ENCODE results near the gene BHMT. TPM values are rescaled to one million over a fixed set of nuclear protein-coding genes. Genes with fewer than 3 reads are reported as not detected.

Gene BHMT
- not detected in 2 replicates for total RNA-seq

- DNase-seq (ENCODE audit: low spot score): no peak
- intact Hi-C loops (cut with micrococcal nuclease): no loop called here
- Mint-ChIP-seq H3K36me3 (ENCODE audit: low read depth) (no peaks in the 10 kb centered on the region), H3K27me3 (ENCODE audit: low read depth) (peaks cover 72% of the 10 kb centered on the region), H3K9me3 (no peaks in the 10 kb centered on the region), H3K4me1 (ENCODE audit: low read depth) (peaks cover 3% of the 10 kb centered on the region), H3K4me3 (ENCODE audit: low read depth) (no peak within 1 kb of the TSS), H3K27ac (no peak within 1 kb of the TSS)
Measured at GRCh38 chr5:79111387-79111959, at the start of gene BHMT. Gene BHMT, plus strand, starts transcription at chr5:79111809. Its CDS starts 77 bp downstream, at chr5:79111886.

DNA sequence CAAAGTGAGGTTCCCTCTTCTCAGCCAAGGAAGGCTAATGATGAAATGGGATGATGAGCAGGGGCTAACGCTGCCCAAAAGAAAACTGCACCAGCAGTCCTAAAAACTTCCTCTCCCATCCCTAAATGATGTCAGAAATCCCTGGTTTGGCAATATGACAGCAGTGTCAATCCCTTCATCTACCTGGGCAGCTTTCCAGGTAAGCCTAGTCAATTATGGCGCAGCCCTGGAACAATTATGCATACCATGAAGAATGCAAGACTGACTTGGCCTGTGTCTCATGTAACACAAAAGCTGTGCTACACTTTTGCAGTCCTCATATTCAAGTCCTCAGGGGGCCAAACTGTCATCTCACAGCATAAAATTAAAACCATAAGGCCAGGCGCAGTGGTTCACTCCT lies 49.2 kb upstream of the BHMT start:
- Mint-ChIP-seq H3K9me3 (no peaks in the 10 kb centered on the region), H3K27ac (no peak overlapping the region), H3K4me1 (ENCODE audit: low read depth) (peaks cover 2% of the 10 kb centered on the region), H3K4me3 (ENCODE audit: low read depth) (no peak overlapping the region), H3K36me3 (ENCODE audit: low read depth) (no peaks in the 10 kb centered on the region), H3K27me3 (ENCODE audit: low read depth) (peaks cover 14% of the 10 kb centered on the region)
- DNase-seq (ENCODE audit: low spot score): no peak
- intact Hi-C loops (cut with micrococcal nuclease): no loop called here

GRCh38 chr5:79069488-79070349 lies 41.9 kb upstream of the BHMT start, which contains the start of the genes BHMT2 and DMGDH:
Gene BHMT2, plus strand, starts transcription at chr5:79069767. Its CDS starts 16 bp downstream, at chr5:79069783.
Gene DMGDH, minus strand, starts transcription at chr5:79069674. Its CDS starts 54 bp downstream, at chr5:79069620.
- H3K4me3 Mint-ChIP-seq (ENCODE audit: low read depth): no peak within 1 kb of the TSS
- H3K27ac Mint-ChIP-seq: no peak within 1 kb of the TSS
- peaks cover 35% of the 10 kb centered on the region for H3K27me3 Mint-ChIP-seq (ENCODE audit: low read depth)
- intact Hi-C loops (cut with micrococcal nuclease): no loop called here
- peaks cover 4% of the 10 kb centered on the region for H3K9me3 Mint-ChIP-seq
- DNase-seq (ENCODE audit: low spot score): no peak
- peaks cover 2% of the 10 kb centered on the region for H3K4me1 Mint-ChIP-seq (ENCODE audit: low read depth)
- no peaks in the 10 kb centered on the region for H3K36me3 Mint-ChIP-seq (ENCODE audit: low read depth)

DNA sequence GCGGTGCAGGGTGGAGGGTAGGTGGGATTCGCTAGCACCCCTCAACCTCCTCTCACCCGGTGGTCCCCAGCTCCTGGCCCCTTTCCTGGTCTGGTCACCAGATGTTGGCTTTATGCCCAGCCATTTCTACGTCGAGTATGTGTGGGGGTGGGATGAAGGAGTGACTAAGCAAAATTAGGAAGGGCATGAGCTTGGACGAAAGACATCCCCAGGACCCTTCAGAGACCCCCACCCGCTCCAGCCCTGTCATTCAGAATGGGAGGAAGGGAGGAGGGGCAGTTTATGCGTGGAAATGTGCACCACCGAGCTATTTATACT lies 41.3 kb upstream of the BHMT start:
- H3K27me3 Mint-ChIP-seq (ENCODE audit: low read depth): peaks cover 35% of the 10 kb centered on the region
- peaks cover 4% of the 10 kb centered on the region for H3K9me3 Mint-ChIP-seq
- DNase-seq (ENCODE audit: low spot score): no peak
- no peak overlapping the region for H3K4me3 Mint-ChIP-seq (ENCODE audit: low read depth)
- intact Hi-C loops (cut with micrococcal nuclease): no loop called here
- H3K27ac Mint-ChIP-seq: no peak overlapping the region
- no peaks in the 10 kb centered on the region for H3K36me3 Mint-ChIP-seq (ENCODE audit: low read depth)
- peaks cover 3% of the 10 kb centered on the region for H3K4me1 Mint-ChIP-seq (ENCODE audit: low read depth)

DNA sequence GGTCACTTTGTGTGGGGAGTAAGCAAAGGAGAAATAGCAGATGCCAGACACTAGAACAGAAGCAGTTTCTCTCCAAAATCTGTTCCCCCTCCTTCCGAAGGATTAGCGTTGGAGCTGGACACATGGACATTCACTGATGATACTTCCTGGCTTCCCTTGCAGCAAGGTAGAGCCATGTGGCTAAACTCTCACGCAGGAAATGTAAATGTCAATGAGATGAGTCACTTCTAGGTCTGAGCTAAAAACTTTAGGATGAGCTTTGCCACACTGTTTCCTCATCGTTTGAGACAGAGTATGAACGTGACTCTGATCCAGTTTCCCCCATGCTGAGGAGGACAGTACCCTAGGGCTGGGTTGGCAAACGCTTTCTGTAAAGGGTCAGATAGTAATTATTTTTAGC lies 37.0 kb upstream of the BHMT start:
- H3K27ac Mint-ChIP-seq: no peak overlapping the region

GRCh38 chr5:79075646-79076426 lies 35.8 kb upstream of the BHMT start:
- intact Hi-C loops (cut with micrococcal nuclease): no loop called here
- no peaks in the 10 kb centered on the region for H3K36me3 Mint-ChIP-seq (ENCODE audit: low read depth)
- DNase-seq (ENCODE audit: low spot score): no peak
- H3K4me3 Mint-ChIP-seq (ENCODE audit: low read depth): no peak overlapping the region
- peaks cover 20% of the 10 kb centered on the region for H3K27me3 Mint-ChIP-seq (ENCODE audit: low read depth)
- no peaks in the 10 kb centered on the region for H3K9me3 Mint-ChIP-seq
- H3K4me1 Mint-ChIP-seq (ENCODE audit: low read depth): peaks cover 9% of the 10 kb centered on the region
- no peak overlapping the region for H3K27ac Mint-ChIP-seq

More for the DNA sequence above, 37.0 kb upstream of the BHMT start:
- peaks cover 25% of the 10 kb centered on the region for H3K27me3 Mint-ChIP-seq (ENCODE audit: low read depth)
- intact Hi-C loops (cut with micrococcal nuclease): no loop called here
- no peaks in the 10 kb centered on the region for H3K36me3 Mint-ChIP-seq (ENCODE audit: low read depth)
- H3K4me1 Mint-ChIP-seq (ENCODE audit: low read depth): peaks cover 9% of the 10 kb centered on the region
- no peaks in the 10 kb centered on the region for H3K9me3 Mint-ChIP-seq
- no peak for DNase-seq (ENCODE audit: low spot score)
- no peak overlapping the region for H3K4me3 Mint-ChIP-seq (ENCODE audit: low read depth)

DNA sequence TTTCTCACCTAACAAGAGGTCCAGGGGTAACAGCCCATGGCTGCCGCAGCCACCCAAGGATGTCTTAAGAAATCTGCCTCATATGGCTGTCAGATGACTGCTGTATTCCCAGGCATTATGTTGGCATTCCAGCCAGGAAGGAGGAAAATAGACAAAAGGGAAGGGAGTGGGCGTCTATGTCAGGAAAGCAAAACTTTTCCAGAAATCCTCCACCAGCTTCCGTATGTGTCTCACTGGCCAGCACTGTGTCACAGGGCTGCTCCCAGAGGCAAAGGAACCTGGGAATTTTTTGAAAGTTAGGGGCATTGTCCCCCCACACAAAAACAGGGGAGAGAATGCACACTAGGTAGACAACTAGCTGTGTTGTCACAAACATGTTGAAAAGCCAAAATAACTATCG lies 34.8 kb upstream of the BHMT start:
- H3K27me3 Mint-ChIP-seq (ENCODE audit: low read depth): peaks cover 14% of the 10 kb centered on the region
- H3K4me1 Mint-ChIP-seq (ENCODE audit: low read depth): peaks cover 9% of the 10 kb centered on the region
- no peak overlapping the region for H3K4me3 Mint-ChIP-seq (ENCODE audit: low read depth)
- no peak overlapping the region for H3K27ac Mint-ChIP-seq
- H3K36me3 Mint-ChIP-seq (ENCODE audit: low read depth): no peaks in the 10 kb centered on the region
- H3K9me3 Mint-ChIP-seq: no peaks in the 10 kb centered on the region
- DNase-seq (ENCODE audit: low spot score): no peak
- intact Hi-C loops (cut with micrococcal nuclease): no loop called here

DNA sequence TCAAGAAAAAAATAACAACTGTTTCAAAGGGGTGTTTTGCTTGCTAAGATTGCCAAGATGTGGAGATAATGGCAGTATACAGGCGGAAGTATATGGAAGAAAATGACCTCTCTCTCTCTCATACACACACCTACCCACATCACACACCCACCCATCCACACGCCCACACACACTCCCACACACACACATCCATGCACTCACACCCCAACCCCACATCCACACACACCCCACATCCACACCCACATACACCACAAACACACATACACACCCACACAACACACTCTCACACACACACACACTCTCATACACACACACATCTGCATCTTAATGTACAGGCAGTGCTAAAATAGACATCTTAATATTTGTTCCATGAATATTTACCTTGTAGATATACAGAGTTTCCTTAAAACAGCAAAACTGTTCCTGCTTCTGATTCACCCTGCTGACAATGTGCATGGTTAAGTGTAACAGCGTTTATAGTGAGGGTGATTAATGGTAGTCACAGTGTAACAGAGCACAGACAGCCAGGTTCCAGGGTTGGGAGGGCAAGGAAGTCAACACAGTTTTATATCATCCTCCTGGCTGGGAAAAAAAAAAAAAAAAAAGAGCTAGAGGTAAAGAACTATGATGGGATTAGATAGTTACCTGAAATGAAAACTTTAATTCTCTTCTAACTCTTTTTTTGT lies 33.8 kb upstream of the BHMT start:
- H3K27me3 Mint-ChIP-seq (ENCODE audit: low read depth): peaks cover 11% of the 10 kb centered on the region

GRCh38 chr5:79080804-79081203 lies 30.8 kb upstream of the BHMT start:
- Mint-ChIP-seq H3K9me3 (no peaks in the 10 kb centered on the region), H3K36me3 (ENCODE audit: low read depth) (no peaks in the 10 kb centered on the region), H3K27me3 (ENCODE audit: low read depth) (peaks cover 8% of the 10 kb centered on the region), H3K4me1 (ENCODE audit: low read depth) (peaks cover 6% of the 10 kb centered on the region), H3K27ac (no peak overlapping the region), H3K4me3 (ENCODE audit: low read depth) (no peak overlapping the region)
- no peak for DNase-seq (ENCODE audit: low spot score)
- intact Hi-C loops (cut with micrococcal nuclease): no loop called here

More for the DNA sequence above, 33.8 kb upstream of the BHMT start:
- Mint-ChIP-seq H3K9me3 (no peaks in the 10 kb centered on the region), H3K36me3 (ENCODE audit: low read depth) (no peaks in the 10 kb centered on the region), H3K4me3 (ENCODE audit: low read depth) (no peak overlapping the region), H3K4me1 (ENCODE audit: low read depth) (peaks cover 9% of the 10 kb centered on the region), H3K27ac (no peak overlapping the region)
- DNase-seq (ENCODE audit: low spot score): no peak
- intact Hi-C loops (cut with micrococcal nuclease): no loop called here

DNA sequence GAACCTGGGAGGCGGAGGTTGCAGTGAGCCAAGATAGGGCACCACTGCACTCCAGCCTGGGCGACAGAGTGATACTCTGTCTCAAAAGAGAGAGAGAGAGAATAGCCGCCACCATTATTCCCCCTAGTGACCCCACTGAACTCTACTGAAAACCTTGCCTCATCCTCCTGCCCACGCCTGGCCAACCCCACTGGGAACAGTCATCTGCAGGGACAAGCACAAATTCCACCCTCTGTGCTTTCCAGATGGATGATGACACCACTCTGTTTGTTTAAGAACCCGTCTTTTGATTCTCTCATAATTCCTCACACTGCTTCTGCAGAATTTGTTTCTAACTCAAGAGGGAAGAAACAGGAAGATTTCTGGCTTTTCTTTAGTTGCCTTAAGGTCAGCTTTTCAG lies 29.8 kb upstream of the BHMT start:
- H3K9me3 Mint-ChIP-seq: no peaks in the 10 kb centered on the region
- no peaks in the 10 kb centered on the region for H3K36me3 Mint-ChIP-seq (ENCODE audit: low read depth)
- no peak for DNase-seq (ENCODE audit: low spot score)
- H3K4me1 Mint-ChIP-seq (ENCODE audit: low read depth): peaks cover 6% of the 10 kb centered on the region
- H3K27ac Mint-ChIP-seq: no peak overlapping the region
- intact Hi-C loops (cut with micrococcal nuclease): no loop called here
- peaks cover 8% of the 10 kb centered on the region for H3K27me3 Mint-ChIP-seq (ENCODE audit: low read depth)
- no peak overlapping the region for H3K4me3 Mint-ChIP-seq (ENCODE audit: low read depth)

DNA sequence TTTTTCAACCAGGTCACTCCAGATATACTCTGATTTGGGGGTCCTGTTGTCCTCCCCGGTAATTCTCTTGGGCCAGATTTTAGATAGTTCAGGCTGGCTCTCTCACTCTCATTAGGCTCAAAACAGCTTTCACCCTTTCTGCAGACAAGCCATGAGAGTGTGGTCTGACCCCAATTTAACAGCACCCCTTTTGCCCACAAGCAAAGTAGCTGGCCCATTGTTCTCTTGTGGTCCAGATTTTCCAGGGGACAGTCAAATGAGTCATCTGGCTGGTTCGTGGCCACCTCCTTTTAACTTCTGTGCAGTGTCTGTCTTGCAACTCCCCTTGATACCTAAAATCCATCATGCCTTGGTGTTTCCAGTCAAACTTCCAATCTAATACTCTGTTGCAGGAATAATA lies 25.5 kb upstream of the BHMT start:
- Mint-ChIP-seq H3K9me3 (no peaks in the 10 kb centered on the region), H3K4me1 (ENCODE audit: low read depth) (no peaks in the 10 kb centered on the region), H3K27ac (no peak overlapping the region), H3K36me3 (ENCODE audit: low read depth) (no peaks in the 10 kb centered on the region), H3K27me3 (ENCODE audit: low read depth) (peaks cover 9% of the 10 kb centered on the region), H3K4me3 (ENCODE audit: low read depth) (no peak overlapping the region)
- intact Hi-C loops (cut with micrococcal nuclease): no loop called here
- no peak for DNase-seq (ENCODE audit: low spot score)

DNA sequence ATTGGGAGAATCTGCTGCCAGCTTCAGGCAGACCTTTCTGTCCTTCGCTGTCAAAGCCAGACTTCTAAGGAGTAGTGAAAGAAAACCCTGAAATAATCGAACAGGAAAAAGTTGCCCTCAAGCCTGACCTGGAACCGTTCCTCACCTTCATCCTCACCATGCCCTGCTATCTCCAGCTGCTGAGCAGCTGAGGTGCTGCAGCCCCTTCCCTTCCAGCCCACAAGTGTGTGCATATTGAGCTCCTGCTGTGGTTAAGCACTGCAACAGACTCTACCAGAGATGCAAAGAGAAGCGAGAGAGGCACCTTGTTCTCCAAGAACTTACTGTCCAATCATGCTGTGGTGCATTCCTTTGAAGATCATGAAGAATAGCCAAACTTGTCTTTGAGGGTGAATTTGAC lies 23.1 kb upstream of the BHMT start:
- Mint-ChIP-seq H3K4me1 (ENCODE audit: low read depth) (no peaks in the 10 kb centered on the region), H3K36me3 (ENCODE audit: low read depth) (no peaks in the 10 kb centered on the region), H3K27ac (no peak overlapping the region), H3K4me3 (ENCODE audit: low read depth) (no peak overlapping the region), H3K27me3 (ENCODE audit: low read depth) (peaks cover 7% of the 10 kb centered on the region), H3K9me3 (no peaks in the 10 kb centered on the region)
- DNase-seq (ENCODE audit: low spot score): no peak
- intact Hi-C loops (cut with micrococcal nuclease): no loop called here
